Head of caudate nucleus (tissue), 42 donors: ENCODE measurements around the gene ARG2.
"Not testable (repeated sequence)": the region's sequence is repeated elsewhere in the genome, so short reads cannot be mapped to it uniquely, and the experiment has no call there.

Experiments used
- DNase-seq, 42 donors: peaks; one replicate each; pipeline versions ENCODE4 v3.0.0 to v3.0.0-alpha.2; 2020 to 2021; ENCODE audit warnings: mixed read lengths in 7 of 42
- intact Hi-C: fragments of 100-400 bp; cut with DNase I; formaldehyde crosslinking; loops from one replicate; pipeline ENCODE4 v1.15.0; 2022

The ARG2 gene

GRCh38 chr14:67626131-67626530 lies 6.4 kb downstream of the ARG2 start:
- intact Hi-C loops, DNase-seq: not testable (repeated sequence)

- DNase-seq = no peak
- intact Hi-C loops = no loop called here
Measured at GRCh38 chr14:67627519-67627918, 7.8 kb downstream of the ARG2 start.

- DNase-seq = no peak
- intact Hi-C loops = no loop called here
Measured at GRCh38 chr14:67630186-67630585, 10.5 kb downstream of the ARG2 start.

- intact Hi-C loops = no loop called here
- DNase-seq = no peak
Measured at GRCh38 chr14:67630938-67631337, 11.2 kb downstream of the ARG2 start.

- no peak for DNase-seq
- intact Hi-C loops = no loop called here
Measured at GRCh38 chr14:67633451-67634147, 13.9 kb downstream of the ARG2 start.

GRCh38 chr14:67636361-67636919 lies 16.7 kb downstream of the ARG2 start:
- no peak for DNase-seq
- intact Hi-C loops = no loop called here

- no peak for DNase-seq
- intact Hi-C loops = no loop called here
Measured at GRCh38 chr14:67638642-67639041, 18.9 kb downstream of the ARG2 start.

- intact Hi-C loops = no loop called here
- no peak for DNase-seq
Measured at GRCh38 chr14:67641480-67641879, 21.8 kb downstream of the ARG2 start.

GRCh38 chr14:67641902-67642749 lies 22.4 kb downstream of the ARG2 start:
- intact Hi-C loops = no loop called here
- no peak for DNase-seq

GRCh38 chr14:67643713-67644112 lies 24.0 kb downstream of the ARG2 start:
- no peak for DNase-seq
- intact Hi-C loops = no loop called here

GRCh38 chr14:67644428-67644827 lies 24.7 kb downstream of the ARG2 start:
- intact Hi-C loops = no loop called here
- no peak for DNase-seq

GRCh38 chr14:67645414-67645813 lies 25.7 kb downstream of the ARG2 start:
- intact Hi-C loops = no loop called here
- no peak for DNase-seq

- no peak for DNase-seq
- intact Hi-C loops = no loop called here
Measured at GRCh38 chr14:67646131-67646530, 26.4 kb downstream of the ARG2 start.

GRCh38 chr14:67650151-67650550 lies 30.4 kb downstream of the ARG2 start:
- intact Hi-C loops = no loop called here
- peak in 24 of 42 donors; percentile 8 to 73 (median 41) for DNase-seq

- intact Hi-C loops = no loop called here
- no peak for DNase-seq
Measured at GRCh38 chr14:67650694-67651093, 31.0 kb downstream of the ARG2 start.

- no peak for DNase-seq
- intact Hi-C loops = no loop called here
Measured at GRCh38 chr14:67652189-67652588, 32.5 kb downstream of the ARG2 start.

- DNase-seq = no peak
- intact Hi-C loops = no loop called here
Measured at GRCh38 chr14:67653651-67654280, 34.0 kb downstream of the ARG2 start.

- DNase-seq = no peak
- intact Hi-C loops = loop anchor here (10.0 kb wide), 2 partner anchors 149 to 239 kb away; no protein-coding TSS in a partner anchor
Measured at GRCh38 chr14:67663633-67664032, 43.9 kb downstream of the ARG2 start.

GRCh38 chr14:67665868-67666267 lies 46.1 kb downstream of the ARG2 start:
- intact Hi-C loops = loop anchor here (5.0 to 10.0 kb wide), 3 partner anchors 49 to 241 kb away; partner anchors contain the start of gene ARG2

More at GRCh38 chr14:67665868-67666267, 46.1 kb downstream of the ARG2 start:
- peak in 3 of 42 donors; percentile 21 to 37 (median 35) for DNase-seq
